Measurements from ENCODE around the gene CPED1. TPM values are rescaled to one million over a fixed set of nuclear protein-coding genes. Genes with fewer than 3 reads are reported as not detected.
"Not testable (repeated sequence)": the region's sequence is repeated elsewhere in the genome, so short reads cannot be mapped to it uniquely, and the experiment has no call there.

Gene CPED1
- total RNA-seq, 1 donor from 2014 or later: not detected

- no peaks in the 10 kb centered on the region for H3K4me1 ChIP-seq
- H3K4me3 Mint-ChIP-seq: no peak overlapping the region
- no peak overlapping the region for H2AFZ ChIP-seq (replicated peaks)
- no peak for DNase-seq (ENCODE audit: low spot score)
- no peaks in the 10 kb centered on the region for H3K36me3 Mint-ChIP-seq
- no peaks in the 10 kb centered on the region for H3K27me3 ChIP-seq
- H3F3A ChIP-seq (ENCODE audit: low read depth): no peaks in the 10 kb centered on the region
- no peak overlapping the region for H3K27ac Mint-ChIP-seq
- peaks cover 2% of the 10 kb centered on the region for H3K27me3 Mint-ChIP-seq (ENCODE audit: insufficient read depth, low read depth)
- H3K9me3 Mint-ChIP-seq: no peaks in the 10 kb centered on the region
- H4K20me1 ChIP-seq (ENCODE audit: low read depth): no peaks in the 10 kb centered on the region
- no peak overlapping the region for H3K4me3 ChIP-seq
- no peak for TF ChIP-seq EZH2phosphoT487 (IDR thresholded peaks at IDR 0.05)
- TF ChIP-seq EZH2 (IDR thresholded peaks at IDR 0.05): no peak
- no peak for TF ChIP-seq CTCF (IDR thresholded peaks at IDR 0.05)
- H3K9me3 ChIP-seq (ENCODE audit: low read depth): no peaks in the 10 kb centered on the region
- no peak overlapping the region for H3K4me2 ChIP-seq
- no peaks in the 10 kb centered on the region for H3K79me2 ChIP-seq (ENCODE audit: low read depth)
- no peak overlapping the region for H3K9ac ChIP-seq
- H3K27ac ChIP-seq: no peak overlapping the region
- H3K36me3 ChIP-seq: no peaks in the 10 kb centered on the region
- no peaks in the 10 kb centered on the region for H3K4me1 Mint-ChIP-seq
These were observed 246.7 kb downstream of the CPED1 start for GRCh38 chr7:121235201-121235600.

- H3K4me3 ChIP-seq: no peak overlapping the region
- no peaks in the 10 kb centered on the region for H3K79me2 ChIP-seq (ENCODE audit: low read depth)
- no peaks in the 10 kb centered on the region for H3F3A ChIP-seq (ENCODE audit: low read depth)
- no peak overlapping the region for H2AFZ ChIP-seq (replicated peaks)
- no peaks in the 10 kb centered on the region for H3K9me3 ChIP-seq (ENCODE audit: low read depth)
- DNase-seq (ENCODE audit: low spot score): no peak
- no peak overlapping the region for H3K4me2 ChIP-seq
- TF ChIP-seq CTCF (IDR thresholded peaks at IDR 0.05) (no peak), EZH2 (IDR thresholded peaks at IDR 0.05) (no peak), EZH2phosphoT487 (IDR thresholded peaks at IDR 0.05) (no peak)
- no peak overlapping the region for H3K27ac ChIP-seq
- H3K27ac Mint-ChIP-seq: no peak overlapping the region
- H3K27me3 ChIP-seq: no peaks in the 10 kb centered on the region
- H3K36me3 Mint-ChIP-seq: no peaks in the 10 kb centered on the region
- no peaks in the 10 kb centered on the region for H4K20me1 ChIP-seq (ENCODE audit: low read depth)
- no peak overlapping the region for H3K9ac ChIP-seq
- H3K4me1 ChIP-seq: no peaks in the 10 kb centered on the region
- no peak overlapping the region for H3K4me3 Mint-ChIP-seq
- no peaks in the 10 kb centered on the region for H3K4me1 Mint-ChIP-seq
- no peaks in the 10 kb centered on the region for H3K27me3 Mint-ChIP-seq (ENCODE audit: insufficient read depth, low read depth)
- no peaks in the 10 kb centered on the region for H3K9me3 Mint-ChIP-seq
- no peaks in the 10 kb centered on the region for H3K36me3 ChIP-seq
These were observed 249.1 kb downstream of the CPED1 start for GRCh38 chr7:121237601-121238000.

- Histone ChIP-seq H3K4me2 (no peak overlapping the region), H3K9ac (no peak overlapping the region), H3K27me3 (no peaks in the 10 kb centered on the region), H3K4me1 (no peaks in the 10 kb centered on the region), H2AFZ (replicated peaks) (peak overlapping the region; percentile 24), H3K4me3 (no peak overlapping the region), H3K36me3 (no peaks in the 10 kb centered on the region), H3K79me2 (ENCODE audit: low read depth) (no peaks in the 10 kb centered on the region), H3K9me3 (ENCODE audit: low read depth) (no peaks in the 10 kb centered on the region), H3K27ac (no peak overlapping the region), H4K20me1 (ENCODE audit: low read depth) (no peaks in the 10 kb centered on the region), H3F3A (ENCODE audit: low read depth) (no peaks in the 10 kb centered on the region)
- Mint-ChIP-seq H3K9me3 (peaks cover 8% of the 10 kb centered on the region), H3K27me3 (ENCODE audit: insufficient read depth, low read depth) (no peaks in the 10 kb centered on the region), H3K4me3 (no peak overlapping the region), H3K36me3 (no peaks in the 10 kb centered on the region), H3K4me1 (no peaks in the 10 kb centered on the region), H3K27ac (no peak overlapping the region)
- no peak for DNase-seq (ENCODE audit: low spot score)
- TF ChIP-seq CTCF (IDR thresholded peaks at IDR 0.05) (no peak), EZH2 (IDR thresholded peaks at IDR 0.05) (no peak), EZH2phosphoT487 (IDR thresholded peaks at IDR 0.05) (no peak)
These were observed 255.8 kb downstream of the CPED1 start for GRCh38 chr7:121244120-121244870.

- not testable (repeated sequence) for H3K27ac ChIP-seq; DNase-seq (ENCODE audit: low spot score); H3K27me3 ChIP-seq; H3K4me3 Mint-ChIP-seq; H3K36me3 ChIP-seq; H3K79me2 ChIP-seq (ENCODE audit: low read depth); H3F3A ChIP-seq (ENCODE audit: low read depth); H3K27ac Mint-ChIP-seq; H4K20me1 ChIP-seq (ENCODE audit: low read depth); H3K9ac ChIP-seq; H3K4me1 ChIP-seq; H3K9me3 ChIP-seq (ENCODE audit: low read depth); H3K4me3 ChIP-seq; H3K4me1 Mint-ChIP-seq; H3K4me2 ChIP-seq; H3K27me3 Mint-ChIP-seq (ENCODE audit: insufficient read depth, low read depth); H3K36me3 Mint-ChIP-seq; H2AFZ ChIP-seq (replicated peaks)
- H3K9me3 Mint-ChIP-seq: peaks cover 14% of the 10 kb centered on the region
These were observed 262.9 kb downstream of the CPED1 start for GRCh38 chr7:121251367-121251766.

- not testable (repeated sequence) for H3F3A ChIP-seq (ENCODE audit: low read depth); H3K27me3 ChIP-seq; H3K4me2 ChIP-seq; H2AFZ ChIP-seq (replicated peaks); H4K20me1 ChIP-seq (ENCODE audit: low read depth); H3K27me3 Mint-ChIP-seq (ENCODE audit: insufficient read depth, low read depth); H3K36me3 Mint-ChIP-seq; H3K36me3 ChIP-seq; H3K79me2 ChIP-seq (ENCODE audit: low read depth); H3K27ac ChIP-seq; H3K4me3 Mint-ChIP-seq; H3K4me1 ChIP-seq; H3K9me3 ChIP-seq (ENCODE audit: low read depth); H3K27ac Mint-ChIP-seq; H3K4me3 ChIP-seq; H3K9ac ChIP-seq; DNase-seq (ENCODE audit: low spot score); H3K4me1 Mint-ChIP-seq
- H3K9me3 Mint-ChIP-seq: peaks cover 16% of the 10 kb centered on the region
These were observed 264.2 kb downstream of the CPED1 start for GRCh38 chr7:121252523-121253235.
